A673 (cell line): ENCODE measurements around the gene CSRP1. TPM values are rescaled to one million over a fixed set of nuclear protein-coding genes. Genes with fewer than 3 reads are reported as not detected.

Experiments
- BruUV-seq: library from RNA; stranded (reverse); fragments of 400-500 nt; replicated peaks from 2 replicates; lab custom pipeline; 2021; lab: Mats Ljungman, UMichigan
- CTCF ChIA-PET: fragments of 300-600 bp; sonication (Branson Sonifier 250); formaldehyde crosslinking; loops from one replicate; lab custom pipeline; 2022; ENCODE audit warnings: antibody characterized with exemption; lab: Charles Lee
- POLR2A ChIA-PET: fragments of 300-600 bp; sonication (Branson Sonifier 250); formaldehyde crosslinking; loops from one replicate; lab custom pipeline; 2022; ENCODE audit warnings: antibody characterized with exemption; ENCODE audit not compliant: low non-redundant PET; lab: Charles Lee
- DNase-seq: peaks from one replicate; pipeline ENCODE4 v3.0.0-alpha.2; 2015; ENCODE audit warnings: low spot score
- H3K27ac ChIP-seq: fragments of 200-600 bp; sonication (generic); 2 replicates; pipeline ENCODE4 v1.5.1; 2016; ENCODE audit warnings: mixed run types, low read depth, mild to moderate bottlenecking, mixed read lengths, antibody characterized with exemption, low read length; ENCODE audit not compliant: poor library complexity, severe bottlenecking
- H3K27me3 ChIP-seq: fragments of 200-600 bp; sonication (generic); replicated peaks from 2 replicates; pipeline ENCODE4 v1.6.1; 2017; ENCODE audit warnings: mixed run types, low read depth, mild to moderate bottlenecking, mixed read lengths, antibody characterized with exemption, low read length; ENCODE audit not compliant: insufficient read depth, poor library complexity
- H3K36me3 ChIP-seq: fragments of 200-600 bp; sonication (generic); 2 replicates; pipeline ENCODE4 v1.6.1; 2016; ENCODE audit warnings: mixed run types, mild to moderate bottlenecking, mixed read lengths, antibody characterized with exemption, low read length; ENCODE audit not compliant: insufficient read depth, poor library complexity, severe bottlenecking
- H3K4me1 ChIP-seq: fragments of 200-600 bp; sonication (generic); 2 replicates; pipeline ENCODE4 v1.6.1; 2017; ENCODE audit warnings: mixed run types, mild to moderate bottlenecking, mixed read lengths, antibody characterized with exemption, low read length; ENCODE audit not compliant: insufficient read depth, poor library complexity, severe bottlenecking
- H3K4me3 ChIP-seq: fragments of 200-600 bp; sonication (generic); 2 replicates; pipeline ENCODE4 v1.5.1; 2016; ENCODE audit warnings: low read depth, mixed run types, mild to moderate bottlenecking, mixed read lengths, low read length; ENCODE audit not compliant: poor library complexity, severe bottlenecking
- H3K9me3 ChIP-seq: fragments of 200-600 bp; sonication (generic); 2 replicates; pipeline ENCODE4 v1.6.1; 2016; ENCODE audit warnings: mixed run types, low read depth, mild to moderate bottlenecking, mixed read lengths, antibody characterized with exemption, low read length; ENCODE audit not compliant: poor library complexity, severe bottlenecking
- CTCF ChIP-seq: fragments of 300-800, 200-600 bp; sonication (generic); conservative IDR thresholded peaks from 2 replicates; pipeline ENCODE4 v1.5.1; 2017; ENCODE audit warnings: low read depth, mild to moderate bottlenecking, antibody characterized with exemption, low read length, moderate library complexity, mixed read lengths
- EZH2 ChIP-seq: fragments of 200-600 bp; sonication (generic); IDR thresholded peaks from 2 replicates; pipeline ENCODE4 v1.6.1; 2017; ENCODE audit warnings: borderline replicate concordance, low read depth, mild to moderate bottlenecking, mixed read lengths, antibody characterized with exemption, low read length; ENCODE audit not compliant: poor library complexity, severe bottlenecking
- intact Hi-C: fragments of 100-400 bp; cut with micrococcal nuclease; formaldehyde crosslinking; loops from one replicate; pipeline ENCODE4 v1.10.0; 2022; ENCODE audit not compliant: unreplicated experiment
- total RNA-seq: library from RNA; stranded (reverse); gene quantifications from 2 replicates; pipeline ENCODE4 v1.2.3, GENCODE V29; 2021

The CSRP1 gene
- total RNA-seq, 1 experiment from 2014 or later, result 517 TPM

GRCh38 chr1:201504799-201505502 lies 2.0 kb downstream of the CSRP1 start:
- ChIA-PET POLR2A (no interaction called here), CTCF (interaction anchor here (0.7 to 4.5 kb wide), 2 partner anchors 7 to 57 kb away, joined by 3 to 37 read pairs; no protein-coding TSS in a partner anchor)
- no peak for DNase-seq
- H3K4me1 ChIP-seq, result peaks cover 64% of the 10 kb centered on the region
- no peak for TF ChIP-seq EZH2
- TF ChIP-seq CTCF, result no peak
- intact Hi-C loops, result no loop called here
- peaks cover 9% of the 10 kb centered on the region for H3K36me3 ChIP-seq
- no TSS peak for BruUV-seq
- H3K27me3 ChIP-seq, result no peaks in the 10 kb centered on the region
- no peaks in the 10 kb centered on the region for H3K9me3 ChIP-seq
- peak overlapping the region; percentile 94 for H3K27ac ChIP-seq
- peak overlapping the region; percentile 81 for H3K4me3 ChIP-seq

GRCh38 chr1:201504179-201504631 lies 2.7 kb downstream of the CSRP1 start:
- Histone ChIP-seq H3K36me3 (peaks cover 12% of the 10 kb centered on the region), H3K27ac (peak overlapping the region; percentile 94), H3K4me3 (peak overlapping the region; percentile 81), H3K27me3 (no peaks in the 10 kb centered on the region), H3K9me3 (no peaks in the 10 kb centered on the region), H3K4me1 (peaks cover 66% of the 10 kb centered on the region)
- TF ChIP-seq EZH2, result no peak
- CTCF ChIA-PET, result interaction anchor here (0.6 to 4.5 kb wide), 3 partner anchors 8 to 95 kb away, joined by 3 to 37 read pairs (median 5); no protein-coding TSS in a partner anchor
- DNase-seq, result no peak
- BruUV-seq, result no TSS peak
- intact Hi-C loops, result no loop called here
- POLR2A ChIA-PET, result interaction anchor here (0.9 kb wide), 1 partner anchor 9 kb away, joined by 3 read pairs; no protein-coding TSS in a partner anchor

GRCh38 chr1:201503397-201504176 lies 3.3 kb downstream of the CSRP1 start:
- Histone ChIP-seq H3K9me3 (no peaks in the 10 kb centered on the region), H3K27me3 (no peaks in the 10 kb centered on the region), H3K36me3 (peaks cover 12% of the 10 kb centered on the region), H3K4me1 (peaks cover 66% of the 10 kb centered on the region), H3K4me3 (peak overlapping the region; percentile 81), H3K27ac (peak overlapping the region; percentile 94)
- BruUV-seq, result TSS peak; percentile 30
- peak; percentile 89 for DNase-seq
- CTCF ChIA-PET, result interaction anchor here (0.6 to 4.5 kb wide), 4 partner anchors 9 to 95 kb away, joined by 3 to 37 read pairs (median 10); no protein-coding TSS in a partner anchor
- TF ChIP-seq CTCF (no peak), EZH2 (no peak)
- POLR2A ChIA-PET, result interaction anchor here (0.9 kb wide), 1 partner anchor 10 kb away, joined by 3 read pairs; no protein-coding TSS in a partner anchor
- intact Hi-C loops, result loop anchor here (1.0 kb wide), 1 partner anchor 39 kb away; no protein-coding TSS in a partner anchor
